Measurements from ENCODE around the gene TMPRSS4.

The TMPRSS4 gene

GRCh38 chr11:118169300-118170140, 92.6 kb downstream of the TMPRSS4 start:
- DNase-seq (ENCODE audit: low read depth): no peak
- TF ChIP-seq, protein P1, sequence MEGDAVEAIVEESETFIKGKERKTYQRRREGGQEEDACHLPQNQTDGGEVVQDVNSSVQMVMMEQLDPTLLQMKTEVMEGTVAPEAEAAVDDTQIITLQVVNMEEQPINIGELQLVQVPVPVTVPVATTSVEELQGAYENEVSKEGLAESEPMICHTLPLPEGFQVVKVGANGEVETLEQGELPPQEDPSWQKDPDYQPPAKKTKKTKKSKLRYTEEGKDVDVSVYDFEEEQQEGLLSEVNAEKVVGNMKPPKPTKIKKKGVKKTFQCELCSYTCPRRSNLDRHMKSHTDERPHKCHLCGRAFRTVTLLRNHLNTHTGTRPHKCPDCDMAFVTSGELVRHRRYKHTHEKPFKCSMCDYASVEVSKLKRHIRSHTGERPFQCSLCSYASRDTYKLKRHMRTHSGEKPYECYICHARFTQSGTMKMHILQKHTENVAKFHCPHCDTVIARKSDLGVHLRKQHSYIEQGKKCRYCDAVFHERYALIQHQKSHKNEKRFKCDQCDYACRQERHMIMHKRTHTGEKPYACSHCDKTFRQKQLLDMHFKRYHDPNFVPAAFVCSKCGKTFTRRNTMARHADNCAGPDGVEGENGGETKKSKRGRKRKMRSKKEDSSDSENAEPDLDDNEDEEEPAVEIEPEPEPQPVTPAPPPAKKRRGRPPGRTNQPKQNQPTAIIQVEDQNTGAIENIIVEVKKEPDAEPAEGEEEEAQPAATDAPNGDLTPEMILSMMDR (conservative IDR thresholded peaks at IDR 0.05; ENCODE audit: control insufficient read depth, insufficient read depth, low read depth, low read length): no peak
- no peak overlapping the region for H3K4me3 ChIP-seq (ENCODE audit: control insufficient read depth, low read depth, low read length)

DNA sequence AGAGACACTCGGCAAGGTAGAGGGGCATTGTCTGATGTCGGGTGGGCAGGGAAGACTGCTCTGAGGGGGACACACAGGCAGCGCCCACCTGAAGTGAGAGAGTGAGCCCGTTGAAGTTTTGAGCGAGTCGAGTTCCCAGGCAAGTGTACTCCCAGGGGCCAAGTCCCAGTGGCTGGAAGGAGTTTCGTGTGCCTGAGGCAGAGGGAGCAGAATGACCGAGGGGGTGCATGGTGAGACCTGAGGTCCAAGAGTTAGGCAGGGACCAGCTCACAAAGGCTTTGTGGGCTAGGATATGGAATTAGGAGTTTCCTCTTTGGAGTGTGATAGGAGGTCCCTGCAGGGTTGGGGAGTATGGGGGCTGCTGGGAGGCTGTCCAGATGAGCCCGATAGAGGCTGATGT, 93.4 kb downstream of the TMPRSS4 start:
- TF ChIP-seq, protein P1 (conservative IDR thresholded peaks at IDR 0.05; ENCODE audit: control insufficient read depth, insufficient read depth, low read depth, low read length): no peak
- H3K4me3 ChIP-seq (ENCODE audit: control insufficient read depth, low read depth, low read length): no peak overlapping the region
- DNase-seq (ENCODE audit: low read depth): no peak

DNA sequence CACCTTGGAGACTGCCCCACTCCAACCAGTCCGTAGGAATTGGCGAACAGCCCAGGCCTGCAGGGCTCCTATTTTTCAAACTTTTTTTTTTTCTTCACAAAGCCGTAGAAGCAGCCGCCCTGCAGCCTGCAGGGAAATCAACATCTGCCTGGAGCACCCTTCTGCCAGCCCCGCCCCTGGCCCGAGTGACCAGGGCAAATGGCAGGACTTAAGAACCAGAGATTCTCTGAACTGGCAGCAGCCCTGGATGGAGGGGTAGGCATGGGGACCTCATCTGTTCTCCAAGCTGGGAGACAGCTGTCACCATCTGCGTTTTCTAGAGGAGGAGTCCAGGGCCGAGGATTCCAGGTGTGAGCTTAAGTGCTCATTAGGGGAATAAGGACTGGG, 94.0 kb downstream of the TMPRSS4 start:
- TF ChIP-seq, protein P1 (conservative IDR thresholded peaks at IDR 0.05; ENCODE audit: control insufficient read depth, insufficient read depth, low read depth, low read length): no peak
- no peak for DNase-seq (ENCODE audit: low read depth)
- H3K4me3 ChIP-seq (ENCODE audit: control insufficient read depth, low read depth, low read length): no peak overlapping the region

Data from fibroblast of mammary gland (primary cell).